GM04503 (cell line): Measurements from ENCODE around the gene NAV2.
"Not testable (repeated sequence)": the region's sequence is repeated elsewhere in the genome, so short reads cannot be mapped to it uniquely, and the experiment has no call there.

ENCODE experiments used
- DNase-seq: peaks from one replicate; pipeline ENCODE4 v3.0.0-alpha.2; 2012; ENCODE audit warnings: low read depth

NAV2 gene

DNA sequence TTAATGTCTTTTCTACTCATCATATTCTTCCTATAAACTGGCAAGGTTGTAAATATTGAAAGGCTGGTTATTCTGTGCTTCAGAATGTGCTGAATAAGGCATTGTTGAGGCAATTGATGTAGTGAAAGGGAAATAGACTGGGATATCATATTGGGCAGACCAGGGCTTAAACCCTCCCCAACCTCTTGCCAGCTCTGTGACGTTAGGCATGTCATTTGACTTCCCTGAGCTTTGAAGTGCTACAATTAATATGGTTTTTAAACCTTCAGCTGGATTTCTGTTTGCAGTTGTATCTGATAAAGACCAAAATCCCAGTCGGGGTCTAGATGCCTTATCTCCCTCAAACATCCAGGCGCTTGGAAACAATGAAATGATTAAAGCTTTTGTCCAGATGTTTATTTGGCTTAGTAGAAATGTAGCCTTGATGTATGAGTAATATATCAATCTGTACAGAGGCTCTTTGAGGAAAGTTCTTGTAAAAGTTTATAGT is 239.5 kb downstream of the NAV2 start:
- DNase-seq, result no peak

DNA sequence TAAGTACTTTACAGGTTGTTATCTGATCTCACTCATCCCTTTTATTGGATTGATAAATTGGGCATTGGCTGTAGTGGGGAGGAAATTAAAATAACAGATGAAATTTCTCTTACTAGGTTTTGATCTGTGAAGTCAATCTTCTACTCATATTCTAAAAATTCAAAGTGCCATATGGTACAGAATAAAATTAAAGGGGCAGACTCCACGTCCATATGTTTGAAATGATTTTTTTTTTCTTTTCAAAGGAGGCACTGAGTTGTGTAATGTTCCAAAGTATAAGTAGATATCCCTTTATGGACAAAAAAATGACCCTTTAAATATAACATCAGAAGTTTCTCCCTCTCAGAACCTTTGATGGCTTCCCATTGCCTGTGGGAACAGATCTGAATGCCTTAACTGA is 240.3 kb downstream of the NAV2 start:
- DNase-seq, result no peak

DNA sequence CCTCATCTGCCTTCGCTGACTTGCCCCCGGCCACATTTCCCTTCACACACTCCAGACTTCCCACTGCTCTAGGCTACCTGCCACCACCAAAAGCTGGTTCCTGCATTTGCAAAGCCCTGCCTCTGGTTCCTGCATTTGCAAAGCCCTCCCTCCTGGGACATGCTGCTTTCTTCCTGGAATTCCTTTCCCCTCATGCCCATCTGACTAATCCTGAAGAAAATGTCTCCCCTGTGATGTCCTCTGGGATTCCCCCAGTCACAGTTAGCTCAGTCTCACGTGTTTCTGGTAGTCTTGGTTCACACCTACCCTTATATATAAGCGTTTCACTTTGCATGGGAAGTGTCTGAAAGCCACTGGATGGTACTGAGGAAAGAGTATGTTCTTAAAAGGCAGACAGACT is 240.7 kb downstream of the NAV2 start:
- no peak for DNase-seq

DNA sequence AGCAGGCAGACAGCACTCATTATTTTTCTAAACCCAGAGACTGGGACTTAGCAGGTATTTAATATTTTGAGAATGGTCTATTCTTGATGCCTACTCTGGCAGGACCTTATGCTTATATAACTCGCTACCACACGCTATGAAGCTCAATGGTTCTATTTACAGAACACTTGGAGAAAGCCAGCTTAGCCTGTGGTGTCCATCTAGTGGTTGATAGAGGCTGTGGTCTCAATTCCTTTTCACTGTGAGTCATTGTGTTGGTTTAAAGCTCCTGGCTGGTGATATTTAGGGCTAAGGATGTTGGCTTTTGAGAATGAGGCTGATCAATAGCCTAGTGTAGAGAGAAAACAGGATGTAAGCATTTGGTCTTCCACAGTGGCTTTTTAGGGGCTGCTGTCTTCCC is 241.3 kb downstream of the NAV2 start:
- DNase-seq, result peak; percentile 61

DNA sequence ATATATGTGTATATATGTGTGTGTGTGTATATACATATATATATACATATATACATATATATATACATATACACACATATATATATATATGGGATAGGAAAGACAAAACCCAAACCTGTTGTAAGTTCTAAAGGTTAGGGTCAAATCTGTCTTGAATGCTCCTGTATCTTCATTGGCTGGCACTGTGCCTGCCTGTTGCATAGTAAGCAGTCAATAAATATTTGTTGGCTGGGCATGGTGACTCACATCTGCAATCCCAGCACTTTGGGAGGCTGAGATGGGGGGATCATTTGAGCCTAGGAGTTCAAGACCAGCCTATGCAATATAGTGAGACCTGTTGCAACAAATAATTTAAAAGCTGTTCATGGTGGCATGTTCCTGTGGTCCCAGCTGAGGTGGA is 242.3 kb downstream of the NAV2 start:
- DNase-seq, result no peak

DNA sequence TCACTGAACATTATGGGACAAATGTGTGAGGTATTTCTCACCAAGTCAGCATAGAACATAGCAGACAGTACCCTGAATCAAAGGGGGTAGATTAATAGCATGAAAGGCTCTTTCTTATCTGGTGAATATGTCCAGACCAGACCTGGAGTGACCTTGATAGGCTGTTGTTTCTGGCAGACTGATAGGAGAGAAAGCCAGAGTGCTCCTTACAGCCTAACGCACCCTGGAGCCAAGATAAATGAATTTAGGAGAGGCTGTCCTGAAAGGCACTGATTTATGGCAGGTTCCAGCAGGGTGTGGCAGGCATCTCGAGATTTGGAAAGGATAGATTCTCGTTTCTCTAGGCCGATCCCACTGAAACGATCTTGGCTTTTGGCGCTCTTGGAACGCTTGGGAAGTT is 243.0 kb downstream of the NAV2 start:
- no peak for DNase-seq

DNA sequence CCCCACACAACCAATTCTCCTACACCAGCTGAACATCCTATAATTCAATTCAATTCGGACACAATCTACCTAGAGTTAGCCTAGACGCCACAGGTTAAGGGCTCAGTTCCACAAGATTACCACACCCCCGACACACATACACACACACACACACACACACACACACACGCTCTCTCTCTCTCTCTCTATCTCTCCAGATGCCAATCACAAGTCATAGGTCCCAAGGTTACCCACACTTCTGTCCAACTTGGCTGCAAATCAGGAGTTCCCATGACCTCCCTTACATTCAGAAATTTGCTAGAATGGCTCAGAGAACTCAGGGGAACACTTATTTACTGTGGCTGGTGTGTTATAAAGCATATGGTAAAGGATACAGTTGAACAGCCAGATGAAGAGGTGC is 243.6 kb downstream of the NAV2 start:
- no peak for DNase-seq

DNA sequence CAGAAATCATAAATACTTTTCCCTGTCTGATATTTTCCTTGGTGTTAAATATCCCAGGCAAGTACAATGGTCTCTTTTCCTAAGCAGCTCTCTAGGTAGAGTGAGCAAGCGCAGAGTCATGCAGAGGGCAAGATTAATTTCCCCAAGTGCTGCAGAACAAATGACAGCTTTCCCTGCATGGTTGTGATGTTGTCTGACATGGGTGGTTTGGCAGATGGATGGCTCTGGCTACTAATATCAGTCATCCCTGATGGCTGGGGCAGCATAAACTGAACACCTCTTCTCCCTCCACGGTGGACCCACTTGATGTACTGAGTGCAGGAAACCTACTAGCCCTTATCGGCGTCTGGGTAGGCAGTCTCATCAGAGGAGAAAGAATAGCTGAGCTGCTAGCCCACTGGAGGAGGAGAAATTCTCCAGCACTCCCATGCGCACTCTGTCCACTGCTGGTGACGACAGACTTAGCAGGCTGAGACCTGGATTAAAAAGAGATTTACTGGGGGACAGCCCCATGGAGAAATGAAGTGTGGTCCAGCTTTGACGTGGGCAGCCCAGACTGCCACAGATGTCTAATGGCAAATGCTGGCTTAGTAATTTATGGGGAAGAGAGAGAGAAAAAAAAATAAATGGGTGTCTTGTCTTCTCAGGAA is 244.8 kb downstream of the NAV2 start:
- DNase-seq, result no peak

DNA sequence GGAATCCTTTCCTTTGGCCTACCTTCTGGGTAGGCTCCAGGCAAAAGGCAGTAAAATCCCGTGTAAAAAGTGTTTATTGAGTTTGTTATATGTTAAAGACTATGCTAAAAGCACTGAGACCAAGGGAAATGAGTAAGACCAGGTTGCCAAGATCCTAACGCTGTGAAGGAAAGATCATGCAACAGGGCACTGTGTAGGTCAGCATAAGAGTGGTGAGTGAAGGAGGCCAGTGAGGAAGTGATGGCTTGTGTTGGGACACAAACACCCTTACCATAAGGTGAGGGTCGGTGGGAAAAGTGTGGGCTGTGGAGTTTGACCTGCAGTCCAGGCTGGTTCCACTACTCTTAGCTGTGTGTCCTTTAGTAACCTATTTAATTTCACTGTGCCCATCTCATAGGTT is 245.6 kb downstream of the NAV2 start:
- DNase-seq, result no peak

DNA sequence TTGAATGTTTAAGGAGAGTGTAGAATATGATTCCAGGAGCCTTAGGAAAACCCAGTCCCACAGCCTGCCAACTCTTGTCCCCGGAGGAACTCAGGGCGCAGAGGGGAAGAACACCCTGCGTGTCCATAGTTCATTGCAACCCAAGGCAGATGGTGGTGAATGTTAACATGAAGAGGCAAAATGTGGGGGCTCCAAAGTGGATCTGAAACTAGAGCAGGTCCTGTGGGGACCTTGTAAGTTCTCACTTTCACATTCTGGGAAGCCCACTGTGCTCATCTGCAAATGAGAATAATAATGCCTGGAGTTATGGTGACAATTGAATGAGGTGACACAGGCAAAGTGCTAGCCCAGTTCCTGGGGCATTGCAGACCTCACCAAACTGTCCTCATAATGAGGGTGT is 246.6 kb downstream of the NAV2 start:
- no peak for DNase-seq

DNA sequence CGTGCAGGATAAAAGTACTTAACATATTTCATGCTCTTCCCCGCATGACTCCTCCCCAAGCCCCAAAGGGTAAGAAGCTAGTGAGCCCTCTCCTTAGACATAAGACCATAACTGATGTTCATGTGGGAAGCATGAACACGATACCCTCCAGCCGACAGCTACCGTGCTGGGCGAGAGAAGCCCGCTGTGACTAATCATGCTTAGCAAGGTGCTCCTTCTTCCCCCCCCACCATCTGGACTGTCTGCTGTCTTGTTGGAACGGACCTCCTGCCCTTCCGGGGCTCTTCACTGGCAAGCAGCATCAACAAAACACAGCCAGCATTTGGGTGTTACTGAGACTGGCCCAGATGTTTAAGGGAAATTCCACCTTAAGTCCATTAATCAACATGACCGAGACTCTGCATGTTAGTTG is 247.0 kb downstream of the NAV2 start:
- no peak for DNase-seq

DNA sequence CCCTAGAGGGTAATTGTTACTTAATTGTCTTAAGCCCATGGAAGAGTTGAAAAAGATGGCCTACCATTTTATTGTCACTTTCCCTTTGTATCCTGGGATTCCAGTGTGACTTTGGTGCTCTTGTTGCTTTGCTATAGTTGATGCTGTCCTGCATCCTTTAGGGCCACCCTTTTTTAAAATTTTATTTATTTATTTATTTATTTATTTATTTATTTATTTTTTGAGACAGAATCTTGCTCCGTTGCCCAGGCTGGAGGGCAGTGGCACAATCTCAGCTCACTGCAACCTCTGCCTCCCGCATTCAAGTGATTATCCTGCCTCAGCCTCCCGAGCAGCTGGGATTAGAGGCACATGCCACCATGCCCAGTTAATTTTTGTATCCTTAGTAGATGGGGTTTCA is 247.8 kb downstream of the NAV2 start:
- DNase-seq, result not testable (repeated sequence)

DNA sequence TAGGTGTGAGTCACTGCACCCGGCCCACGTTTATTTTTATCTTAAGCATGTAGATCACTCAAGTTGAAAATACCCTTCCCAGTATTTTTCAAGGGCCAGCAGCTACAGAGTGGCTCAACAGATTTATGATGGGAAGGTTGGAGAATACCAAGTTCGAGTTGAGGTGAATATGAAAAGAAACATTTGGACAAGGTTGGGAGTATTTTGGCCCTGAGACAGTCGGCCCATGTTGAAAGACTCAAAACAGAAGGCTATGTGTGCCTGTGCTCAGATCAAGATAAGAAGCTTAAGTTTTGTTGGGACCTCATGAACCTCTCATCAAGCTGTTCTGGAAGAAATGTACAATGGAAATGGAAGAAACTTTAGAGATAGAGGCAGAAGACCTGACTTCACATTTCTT is 248.6 kb downstream of the NAV2 start:
- DNase-seq, result no peak

DNA sequence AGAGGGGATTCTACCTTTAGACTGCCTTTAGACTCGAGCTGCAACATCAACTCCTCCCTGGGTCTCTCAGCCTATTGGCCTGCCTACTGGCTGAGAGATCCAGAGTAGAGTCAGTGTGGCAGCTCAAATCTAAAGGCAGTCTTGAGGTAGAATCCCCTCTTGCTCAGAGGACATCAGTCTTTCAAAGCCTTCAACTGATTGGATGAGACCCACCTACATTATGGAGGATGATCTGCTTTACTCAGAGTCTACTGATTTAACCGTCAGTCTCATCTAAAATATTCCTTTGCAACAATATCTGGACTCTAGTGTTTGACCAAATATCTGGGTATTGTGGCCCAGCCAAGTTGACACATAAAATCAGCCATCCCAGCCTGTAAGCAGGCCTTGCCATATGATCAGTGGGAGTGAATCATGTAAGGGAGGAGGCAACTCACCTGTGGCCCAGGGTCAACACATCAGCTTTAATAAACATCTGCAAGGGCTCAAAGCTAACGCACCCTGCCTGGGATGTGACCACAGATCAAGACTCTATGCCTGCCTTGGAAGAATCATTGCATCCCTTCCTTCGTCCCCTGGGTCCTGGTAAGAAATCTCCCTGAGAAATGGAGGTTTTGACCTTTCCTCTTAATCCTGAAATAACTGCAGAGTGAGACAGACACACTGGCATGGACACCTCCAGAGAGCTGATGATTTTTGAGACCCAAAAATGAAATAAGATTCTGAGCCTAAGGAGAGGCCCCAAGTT is 249.6 kb downstream of the NAV2 start:
- no peak for DNase-seq

DNA sequence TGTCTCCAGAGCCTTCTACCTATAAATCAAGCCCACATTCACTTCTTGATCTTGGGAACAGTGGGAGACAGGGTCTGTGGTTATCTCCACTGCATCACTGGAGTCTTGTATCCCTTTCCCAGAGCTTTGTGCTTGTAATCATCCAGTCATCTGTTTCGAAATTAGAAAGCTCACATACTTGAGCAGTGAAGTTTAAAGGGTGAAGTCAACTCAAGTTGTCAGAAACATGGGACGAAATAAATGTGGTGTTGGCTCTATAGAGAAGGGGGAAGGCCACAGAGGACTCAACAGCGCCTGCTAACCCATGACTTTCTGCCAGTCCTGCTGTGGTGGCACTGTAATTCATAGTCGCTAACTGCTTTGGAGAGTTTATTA is 250.2 kb downstream of the NAV2 start:
- peak; percentile 94 for DNase-seq

DNA sequence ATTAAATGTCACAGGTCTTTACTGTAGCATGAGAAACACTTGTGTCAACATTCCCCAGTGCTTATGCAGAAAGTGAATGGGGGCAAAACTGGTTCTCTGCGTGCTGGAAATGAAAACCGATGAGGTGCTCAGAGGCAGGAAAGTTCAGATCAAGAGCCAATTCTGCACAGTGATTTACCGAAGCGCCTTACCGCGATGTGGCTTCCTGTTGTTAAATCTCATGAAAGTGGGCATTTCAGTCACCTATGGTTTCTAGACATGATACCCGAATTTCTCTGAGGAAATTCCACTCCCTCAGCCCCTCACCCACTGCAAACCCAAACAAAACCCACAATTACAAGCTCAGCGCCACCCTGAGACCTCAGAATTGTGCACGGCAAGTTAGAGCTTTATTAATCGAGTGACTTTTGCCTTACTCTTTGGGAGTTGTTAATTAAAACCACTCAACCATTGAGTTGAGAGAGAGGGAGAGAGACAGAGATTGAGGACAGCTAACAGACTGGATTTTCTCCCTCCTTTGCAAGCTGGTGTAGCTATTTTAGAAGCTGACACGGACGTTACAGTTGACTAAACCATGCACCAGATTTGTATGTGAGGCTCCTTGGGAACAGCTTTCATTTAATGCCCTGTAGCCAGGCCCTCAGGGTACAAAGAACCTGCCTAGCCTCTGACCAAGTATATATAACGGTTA is 251.2 kb downstream of the NAV2 start:
- no peak for DNase-seq

DNA sequence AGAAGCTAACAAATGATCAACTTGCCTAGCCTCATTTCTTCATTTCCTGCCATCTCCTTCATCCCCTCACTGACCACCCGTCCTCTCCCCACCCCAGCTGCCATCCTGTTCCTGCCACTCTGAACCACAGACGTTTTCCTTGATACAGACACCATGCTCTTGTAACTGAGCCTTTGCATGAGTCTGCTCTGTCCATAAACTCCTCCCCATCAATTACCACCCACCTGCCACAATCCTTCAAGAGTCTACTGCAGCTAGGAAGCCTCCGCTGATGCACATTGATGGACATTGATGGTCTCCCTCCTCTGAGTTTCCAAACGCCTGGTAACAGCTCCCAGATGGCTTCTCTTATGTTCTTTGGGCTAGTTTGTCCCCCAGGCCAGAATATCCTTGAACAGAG is 253.8 kb downstream of the NAV2 start:
- DNase-seq, result no peak

DNA sequence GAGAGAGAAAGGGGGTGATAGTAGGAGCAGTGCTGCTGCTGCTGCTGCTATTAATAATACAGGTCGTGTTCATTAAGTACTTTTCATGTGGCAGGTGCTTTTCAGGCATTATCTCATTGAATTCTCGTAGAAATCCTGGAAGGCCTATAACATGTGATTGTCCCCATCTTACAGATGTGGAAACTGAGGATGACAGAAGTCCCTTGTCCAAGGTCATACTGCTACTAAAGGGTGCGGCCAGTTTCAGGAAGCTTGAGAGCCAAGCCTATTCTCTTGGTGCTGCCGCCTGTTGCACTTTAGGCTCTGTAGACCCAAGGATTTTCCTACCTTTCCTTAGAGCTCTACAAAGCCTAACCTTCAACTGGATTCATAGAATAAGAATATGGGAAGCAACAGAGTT is 254.3 kb downstream of the NAV2 start:
- no peak for DNase-seq

DNA sequence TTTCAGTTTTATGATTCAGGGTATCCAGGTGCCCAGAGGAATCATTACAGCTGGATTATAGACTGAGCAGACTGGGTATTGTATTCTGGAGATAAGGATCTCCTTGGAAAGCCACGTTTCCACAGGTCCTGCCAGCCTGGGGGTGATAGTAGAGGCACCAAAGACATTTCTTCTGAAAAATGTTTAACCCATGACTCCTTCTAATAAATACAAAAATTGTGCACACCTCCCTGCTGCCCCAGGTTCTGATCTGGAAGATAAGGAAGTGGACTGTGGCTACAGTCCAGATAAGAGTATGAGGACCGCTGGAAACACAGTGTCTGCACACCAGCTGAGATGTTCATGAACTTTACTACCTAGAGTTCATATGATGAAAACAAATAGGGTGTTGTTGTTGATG is 255.2 kb downstream of the NAV2 start:
- no peak for DNase-seq

DNA sequence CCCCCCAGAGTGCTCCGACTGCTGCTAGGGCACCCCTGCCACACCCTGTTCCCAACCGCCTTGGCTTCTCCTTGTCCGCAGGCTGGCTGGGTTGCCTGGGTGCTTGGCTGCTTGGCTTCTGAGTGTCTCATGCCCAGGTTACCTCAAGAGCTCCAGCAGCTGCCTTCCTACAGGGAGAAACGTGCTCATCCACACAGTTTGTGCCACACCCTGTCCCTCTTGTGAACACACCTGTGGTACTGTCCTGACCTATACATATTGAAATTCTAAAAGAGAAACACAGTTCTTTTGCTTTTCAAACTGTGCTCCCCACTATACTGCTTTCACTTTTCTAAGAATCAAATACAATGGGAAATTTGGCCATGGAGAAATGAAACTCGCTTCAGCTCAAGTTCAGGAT is 256.2 kb downstream of the NAV2 start:
- no peak for DNase-seq

DNA sequence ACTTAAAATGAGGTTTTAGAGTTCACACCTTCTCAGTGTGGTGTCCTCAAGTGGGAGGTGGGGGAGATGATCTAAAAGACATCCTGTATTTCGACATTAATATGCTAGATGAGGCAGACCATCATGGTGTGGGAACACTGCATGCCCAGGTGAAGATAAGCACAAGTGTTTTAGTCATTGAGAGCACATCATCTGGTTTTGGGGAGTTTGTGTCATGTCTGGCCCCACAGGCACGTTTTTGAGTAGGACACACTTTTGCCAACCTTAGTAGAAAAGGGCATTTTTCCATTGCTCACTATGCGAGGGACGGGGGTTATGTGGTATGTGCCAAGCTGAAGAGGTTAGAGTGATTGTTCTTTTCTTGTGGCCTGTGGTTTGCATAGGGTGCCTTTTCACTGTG is 258.3 kb downstream of the NAV2 start:
- no peak for DNase-seq

DNA sequence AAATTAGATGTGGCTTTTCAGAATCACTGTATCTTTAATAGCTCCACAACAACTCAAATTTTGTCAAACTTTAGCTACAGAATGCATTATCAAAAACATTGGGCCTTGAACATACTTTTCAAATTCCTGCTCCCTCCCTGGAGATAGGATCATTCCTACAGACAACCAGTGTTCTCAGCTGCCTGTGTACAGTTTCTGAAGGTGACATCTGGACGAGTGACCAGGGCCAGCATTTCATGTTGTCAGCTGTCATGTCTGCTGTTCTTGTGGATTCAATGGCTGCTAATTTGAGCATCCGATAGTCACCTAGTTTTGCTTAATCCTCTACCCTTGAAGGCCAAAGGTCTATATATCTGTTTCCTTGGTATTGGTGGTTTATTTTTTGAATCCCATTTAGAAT is 259.5 kb downstream of the NAV2 start:
- no peak for DNase-seq

DNA sequence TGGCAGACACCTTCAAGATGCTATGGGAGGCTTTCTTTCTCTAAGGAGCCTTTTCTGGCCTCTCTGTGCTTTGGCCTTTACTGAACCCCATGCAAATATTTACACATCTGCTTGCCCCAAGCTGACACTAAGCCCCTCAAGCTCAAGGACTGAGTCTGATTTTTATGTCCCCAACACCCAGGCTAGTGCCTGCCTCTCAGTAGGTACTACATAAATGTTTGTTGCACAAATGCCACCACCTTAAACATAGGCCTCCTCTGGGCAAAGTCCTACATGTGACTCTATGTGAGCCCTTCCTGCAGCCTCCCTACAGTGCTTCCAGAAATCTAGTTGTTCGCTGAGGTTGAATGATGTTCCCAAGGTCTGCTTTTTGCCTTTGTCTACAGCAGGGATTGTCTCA is 260.0 kb downstream of the NAV2 start:
- no peak for DNase-seq
